OCI-LY7 (cell line): ENCODE measurements around the gene WDR70. TPM values are rescaled to one million over a fixed set of nuclear protein-coding genes. Genes with fewer than 3 reads are reported as not detected.

Experiments
- BruUV-seq: library from RNA; stranded (reverse); fragments of 400-500 nt; replicated peaks from 2 replicates; lab custom pipeline; 2021; lab: Mats Ljungman, UMichigan
- CTCF ChIA-PET: fragments of 300-600 bp; sonication (Branson Sonifier 250); formaldehyde crosslinking; loops from one replicate; lab custom pipeline; 2022; ENCODE audit warnings: antibody characterized with exemption; ENCODE audit not compliant: unreplicated experiment; lab: Charles Lee
- POLR2A ChIA-PET: fragments of 300-600 bp; sonication (Branson Sonifier 250); formaldehyde crosslinking; loops from one replicate; lab custom pipeline; 2022; ENCODE audit warnings: antibody characterized with exemption; lab: Charles Lee
- DNase-seq: peaks from one replicate; pipeline ENCODE4 v3.0.0-alpha.2; 2015; ENCODE audit warnings: low spot score
- H2AFZ ChIP-seq: fragments of 200-600 bp; sonication (generic), shearing (Covaris generic); 2 replicates; pipeline ENCODE4 v1.6.1; 2014; ENCODE audit warnings: mild to moderate bottlenecking, antibody characterized with exemption, low read length, moderate library complexity
- H3K27ac ChIP-seq: fragments of 200-600 bp; sonication (generic); 2 replicates; pipeline ENCODE4 v1.5.1; 2014; ENCODE audit warnings: mixed run types, low read depth, mild to moderate bottlenecking, moderate library complexity, low read length, inconsistent platforms; ENCODE audit not compliant: poor library complexity, severe bottlenecking
- H3K36me3 ChIP-seq: fragments of 200-600 bp; sonication (generic); 2 replicates; pipeline ENCODE4 v1.6.1; 2014; ENCODE audit warnings: mild to moderate bottlenecking, antibody characterized with exemption, low read length, moderate library complexity, mixed read lengths; ENCODE audit not compliant: insufficient read depth
- H3K4me1 ChIP-seq: fragments of 200-600 bp; sonication (generic); 2 replicates; pipeline ENCODE4 v1.5.1; 2014; ENCODE audit warnings: mild to moderate bottlenecking, low read length; ENCODE audit not compliant: insufficient read depth, poor library complexity, severe bottlenecking
- H3K4me2 ChIP-seq: fragments of 200-600 bp; sonication (generic); 2 replicates; pipeline ENCODE4 v1.6.1; 2014; ENCODE audit warnings: mild to moderate bottlenecking, low read length
- H3K4me3 ChIP-seq: fragments of 200-600 bp; sonication (generic); 2 replicates; pipeline ENCODE4 v1.5.1; 2014; ENCODE audit warnings: mild to moderate bottlenecking, low read depth, low read length; ENCODE audit not compliant: poor library complexity, severe bottlenecking
- H3K79me2 ChIP-seq: fragments of 200-600 bp; sonication (generic); 2 replicates; pipeline ENCODE4 v1.6.1; 2016; ENCODE audit warnings: low read depth, mild to moderate bottlenecking, low read length, moderate library complexity, mixed read lengths; ENCODE audit not compliant: insufficient read depth
- H3K9me2 ChIP-seq: fragments of 200-600 bp; sonication (generic); 2 replicates; pipeline ENCODE4 v1.6.1; 2016; ENCODE audit warnings: mild to moderate bottlenecking, low read length, mixed read lengths; ENCODE audit not compliant: insufficient read depth
- H3K9me3 ChIP-seq: fragments of 200-600 bp; sonication (generic); 2 replicates; pipeline ENCODE4 v1.6.1; 2014; ENCODE audit warnings: mild to moderate bottlenecking, mixed run types, low read length, mixed read lengths
- H4K20me1 ChIP-seq: fragments of 200-600 bp; sonication (generic); 2 replicates; pipeline ENCODE4 v1.6.1; 2014; ENCODE audit warnings: mild to moderate bottlenecking, antibody characterized with exemption, low read length, moderate library complexity, mixed read lengths; ENCODE audit not compliant: insufficient read depth
- EZH2phosphoT487 ChIP-seq: fragments of 200-600 bp; sonication (generic); IDR thresholded peaks from 2 replicates; pipeline ENCODE4 v1.6.1; 2018; ENCODE audit warnings: low read depth, borderline replicate concordance, mild to moderate bottlenecking, mixed run types, antibody characterized with exemption, low read length, moderate library complexity, mixed read lengths
- intact Hi-C: fragments of 100-400 bp; cut with micrococcal nuclease; formaldehyde crosslinking; loops from one replicate; pipeline ENCODE4 v1.10.0; 2022; ENCODE audit not compliant: unreplicated experiment
- total RNA-seq, 2 experiments: library from RNA; depleted of rRNA in 1 of 2; stranded (reverse); fragments of >200 nt in 1 of 2; shearing (Covaris generic) in 1 of 2; gene quantifications; 2 replicates each; pipeline ENCODE4 v1.2.3, GENCODE V29; 2014 to 2022
- TF ChIP-seq, protein P1 (sequence below): fragments of 200-600 bp; sonication (generic); conservative IDR thresholded peaks from 2 replicates; pipeline ENCODE4 v1.5.1; 2014; ENCODE audit warnings: mild to moderate bottlenecking, antibody characterized with exemption, low read length, moderate library complexity, mixed read lengths

The WDR70 gene
- total RNA-seq, 2 experiments from 2014 or later: 26.2 to 35.4 TPM

DNA sequence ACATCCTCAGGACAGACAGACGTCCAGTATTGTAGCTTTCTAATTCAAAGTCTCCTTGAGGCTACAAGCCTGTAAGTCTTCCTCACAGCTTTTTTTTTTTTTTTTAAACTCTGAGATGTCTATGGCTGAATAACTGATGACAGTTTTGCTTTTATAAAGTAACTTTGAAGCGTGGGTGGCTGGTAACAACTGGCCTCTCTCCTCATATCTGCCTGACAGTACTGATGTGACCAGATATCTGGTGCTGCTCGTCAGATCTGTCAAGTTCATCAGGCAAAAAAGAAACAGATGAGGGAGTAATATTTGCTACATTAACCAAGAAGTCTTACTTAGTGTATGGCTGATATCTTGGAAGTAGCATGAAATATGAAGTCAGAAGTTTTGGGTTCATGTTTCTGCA, 388.1 kb downstream of the WDR70 start:
- Histone ChIP-seq H3K4me1 (no peaks in the 10 kb centered on the region), H3K27ac (no peak overlapping the region), H3K9me3 (no peaks in the 10 kb centered on the region), H3K4me3 (no peak overlapping the region), H3K79me2 (no peaks in the 10 kb centered on the region), H2AFZ (no peak overlapping the region), H3K4me2 (no peak overlapping the region), H4K20me1 (no peaks in the 10 kb centered on the region), H3K36me3 (no peaks in the 10 kb centered on the region), H3K9me2 (no peaks in the 10 kb centered on the region)
- POLR2A ChIA-PET: interaction anchor here (0.5 to 1.2 kb wide), 4 partner anchors 145 to 570 kb away, joined by 3 to 4 read pairs (median 3); no protein-coding TSS in a partner anchor
- no TSS peak for BruUV-seq
- no peak for DNase-seq
- TF ChIP-seq EZH2phosphoT487: no peak
- TF ChIP-seq, protein P1, sequence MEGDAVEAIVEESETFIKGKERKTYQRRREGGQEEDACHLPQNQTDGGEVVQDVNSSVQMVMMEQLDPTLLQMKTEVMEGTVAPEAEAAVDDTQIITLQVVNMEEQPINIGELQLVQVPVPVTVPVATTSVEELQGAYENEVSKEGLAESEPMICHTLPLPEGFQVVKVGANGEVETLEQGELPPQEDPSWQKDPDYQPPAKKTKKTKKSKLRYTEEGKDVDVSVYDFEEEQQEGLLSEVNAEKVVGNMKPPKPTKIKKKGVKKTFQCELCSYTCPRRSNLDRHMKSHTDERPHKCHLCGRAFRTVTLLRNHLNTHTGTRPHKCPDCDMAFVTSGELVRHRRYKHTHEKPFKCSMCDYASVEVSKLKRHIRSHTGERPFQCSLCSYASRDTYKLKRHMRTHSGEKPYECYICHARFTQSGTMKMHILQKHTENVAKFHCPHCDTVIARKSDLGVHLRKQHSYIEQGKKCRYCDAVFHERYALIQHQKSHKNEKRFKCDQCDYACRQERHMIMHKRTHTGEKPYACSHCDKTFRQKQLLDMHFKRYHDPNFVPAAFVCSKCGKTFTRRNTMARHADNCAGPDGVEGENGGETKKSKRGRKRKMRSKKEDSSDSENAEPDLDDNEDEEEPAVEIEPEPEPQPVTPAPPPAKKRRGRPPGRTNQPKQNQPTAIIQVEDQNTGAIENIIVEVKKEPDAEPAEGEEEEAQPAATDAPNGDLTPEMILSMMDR: no peak
- CTCF ChIA-PET: no interaction called here
- intact Hi-C loops: no loop called here

DNA sequence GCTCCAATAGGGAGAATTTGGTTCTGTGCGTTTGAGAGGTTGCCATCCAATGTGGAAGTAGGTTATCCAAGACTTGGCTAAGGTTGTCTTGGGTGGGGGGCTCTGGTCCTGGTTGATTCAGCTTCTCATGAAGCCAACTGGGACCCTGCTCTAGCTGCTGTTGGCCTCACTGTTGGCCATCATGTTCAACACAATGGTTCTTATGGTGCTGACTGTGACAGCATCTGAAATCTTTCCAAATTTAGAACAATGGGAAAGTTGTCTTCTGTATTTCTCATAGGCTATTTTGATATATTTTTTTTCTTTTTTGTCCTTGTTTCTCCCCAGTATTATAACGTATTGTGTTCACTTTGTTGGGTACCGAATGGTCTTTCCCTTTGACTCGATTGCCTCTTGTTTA, 388.8 kb downstream of the WDR70 start:
- POLR2A ChIA-PET: no interaction called here
- no peaks in the 10 kb centered on the region for H3K9me2 ChIP-seq
- H3K9me3 ChIP-seq: no peaks in the 10 kb centered on the region
- H3K4me3 ChIP-seq: no peak overlapping the region
- BruUV-seq: no TSS peak
- no peaks in the 10 kb centered on the region for H3K36me3 ChIP-seq
- H3K4me2 ChIP-seq: no peak overlapping the region
- H3K79me2 ChIP-seq: no peaks in the 10 kb centered on the region
- TF ChIP-seq EZH2phosphoT487: no peak
- TF ChIP-seq, protein P1: no peak
- intact Hi-C loops: no loop called here
- no peaks in the 10 kb centered on the region for H4K20me1 ChIP-seq
- H2AFZ ChIP-seq: no peak overlapping the region
- H3K27ac ChIP-seq: no peak overlapping the region
- no peak for DNase-seq
- CTCF ChIA-PET: no interaction called here
- H3K4me1 ChIP-seq: no peaks in the 10 kb centered on the region

DNA sequence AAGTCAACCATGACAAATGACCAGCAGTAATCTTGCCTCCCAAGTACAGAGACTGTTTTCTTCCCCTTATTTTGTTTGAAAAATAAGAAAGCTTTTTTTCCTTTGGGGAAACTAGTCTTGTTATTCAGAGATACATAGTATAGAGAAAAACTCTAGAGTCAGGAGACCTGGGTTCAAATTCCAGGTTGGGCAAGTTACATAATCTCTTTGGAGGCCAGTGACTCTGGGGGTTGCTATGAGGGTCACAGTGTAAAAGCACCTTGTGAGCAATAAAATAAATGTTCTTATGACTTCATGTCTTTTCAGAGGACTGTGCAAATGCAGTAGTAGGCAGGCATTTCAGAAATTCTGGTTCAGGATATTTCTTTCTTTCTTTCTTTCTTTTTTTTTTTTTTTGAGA, 389.3 kb downstream of the WDR70 start:
- no peak overlapping the region for H3K4me2 ChIP-seq
- no peaks in the 10 kb centered on the region for H3K79me2 ChIP-seq
- DNase-seq: no peak
- ChIA-PET CTCF (no interaction called here), POLR2A (interaction anchor here (0.6 kb wide), 1 partner anchor 8 kb away, joined by 3 read pairs; no protein-coding TSS in a partner anchor)
- no peaks in the 10 kb centered on the region for H3K9me2 ChIP-seq
- H3K9me3 ChIP-seq: no peaks in the 10 kb centered on the region
- TF ChIP-seq EZH2phosphoT487: no peak
- TF ChIP-seq, protein P1: no peak
- H3K4me3 ChIP-seq: no peak overlapping the region
- no peaks in the 10 kb centered on the region for H3K4me1 ChIP-seq
- no peak overlapping the region for H3K27ac ChIP-seq
- H4K20me1 ChIP-seq: no peaks in the 10 kb centered on the region
- BruUV-seq: no TSS peak
- intact Hi-C loops: no loop called here
- no peaks in the 10 kb centered on the region for H3K36me3 ChIP-seq
- no peak overlapping the region for H2AFZ ChIP-seq
